BLaER1 treated with 17β-estradiol and CSF1 and Interleukin-3, amounts not matched to agents 10 nM and 100 nM (cell line): ENCODE data around the gene SRD5A1.

Experiments
- H3K27ac ChIP-seq, 11 experiments: shearing (Covaris generic); formaldehyde crosslinking; 2 replicates each; pipeline ENCODE4 v1.8.1; 2022
- H3K27me3 ChIP-seq, 11 experiments: shearing (Covaris generic); formaldehyde crosslinking; 2 replicates each; pipeline ENCODE4 v1.8.1; 2022
- H3K36me3 ChIP-seq, 11 experiments: shearing (Covaris generic); formaldehyde crosslinking; 2 replicates each; pipeline ENCODE4 v1.8.1; 2022
- H3K4me1 ChIP-seq, 10 experiments: shearing (Covaris generic); formaldehyde crosslinking; 2 replicates each; pipeline ENCODE4 v1.8.1; 2022
- H3K4me2 ChIP-seq, 11 experiments: shearing (Covaris generic); formaldehyde crosslinking; 2 replicates each; pipeline ENCODE4 v1.8.1; 2022
- H3K4me3 ChIP-seq, 10 experiments: shearing (Covaris generic); formaldehyde crosslinking; 2 replicates each; pipeline ENCODE4 v1.8.1; 2022
- H3K9ac ChIP-seq, 11 experiments: shearing (Covaris generic); formaldehyde crosslinking; 2 replicates each; pipeline ENCODE4 v1.8.1; 2022
- H3K9me3 ChIP-seq, 11 experiments: shearing (Covaris generic); formaldehyde crosslinking; replicated peaks in 1 of 11; 2 replicates each; pipeline ENCODE4 v1.8.1; 2022
- H4K20me1 ChIP-seq, 11 experiments: shearing (Covaris generic); formaldehyde crosslinking; 2 replicates each; pipeline ENCODE4 v1.8.1; 2022
- Cebpa-rat ChIP-seq, 11 experiments: shearing (Covaris generic); IDR thresholded peaks; 2 replicates each; pipeline ENCODE4 v1.8.1; 2022

Gene SRD5A1

GRCh38 chr5:6632888-6633468 lies at the start of gene SRD5A1, which contains the start of gene NSUN2:
SRD5A1 (plus strand) TSS chr5:6633440; CDS start chr5:6633577, 137 bp downstream.
NSUN2 (minus strand) TSS chr5:6633044; CDS start chr5:6632979, 65 bp downstream.
- Histone ChIP-seq H4K20me1 (peaks cover 42 to 79% (median 53%) of the 10 kb centered on the region in 11 experiments; a peak in 21 of 22 replicates), H3K27me3 (no peaks in the 10 kb centered on the region; a peak in 1 of 22 replicates), H3K27ac (peak within 1 kb of the TSS; percentile 92 to 100 (median 98)), H3K36me3 (peaks cover 36 to 47% (median 38%) of the 10 kb centered on the region in 11 experiments), H3K4me2 (peak within 1 kb of the TSS; percentile 85 to 96 (median 94)), H3K4me1 (peaks cover 19 to 32% (median 24%) of the 10 kb centered on the region in 10 experiments), H3K9me3 (no peaks in the 10 kb centered on the region), H3K4me3 (peak within 1 kb of the TSS; percentile 84 to 99 (median 96)), H3K9ac (peak within 1 kb of the TSS; percentile 90 to 99 (median 97))
- no peak for TF ChIP-seq Cebpa-rat (IDR thresholded peaks at IDR 0.05)

GRCh38 chr5:6584101-6584645 lies 49.1 kb upstream of the SRD5A1 start:
- Histone ChIP-seq H3K9ac (no peak overlapping the region), H3K27ac (no peak overlapping the region), H3K4me1 (no peaks in the 10 kb centered on the region), H3K4me2 (no peak overlapping the region), H4K20me1 (no peaks in the 10 kb centered on the region), H3K9me3 (peaks cover 0 to 19% (median 6%) of the 10 kb centered on the region in 11 experiments; a peak in 8 of 22 replicates), H3K4me3 (no peak overlapping the region), H3K36me3 (no peaks in the 10 kb centered on the region), H3K27me3 (peaks cover 14 to 33% (median 26%) of the 10 kb centered on the region in 11 experiments)
- TF ChIP-seq Cebpa-rat (IDR thresholded peaks at IDR 0.05), result no peak

- H3K9ac ChIP-seq, result no peak overlapping the region
- H3K27me3 ChIP-seq, result peaks cover 14 to 33% (median 26%) of the 10 kb centered on the region in 11 experiments
- H3K4me2 ChIP-seq, result no peak overlapping the region
Measured at GRCh38 chr5:6584727-6585126, 48.5 kb upstream of the SRD5A1 start.

GRCh38 chr5:6585168-6585567 lies 48.1 kb upstream of the SRD5A1 start:
- Histone ChIP-seq H3K36me3 (no peaks in the 10 kb centered on the region), H3K27ac (no peak overlapping the region), H3K4me2 (no peak overlapping the region), H3K27me3 (peaks cover 14 to 33% (median 26%) of the 10 kb centered on the region in 11 experiments), H3K9me3 (peaks cover 0 to 14% (median 4%) of the 10 kb centered on the region in 11 experiments; a peak in 7 of 22 replicates), H4K20me1 (no peaks in the 10 kb centered on the region), H3K9ac (no peak overlapping the region), H3K4me1 (no peaks in the 10 kb centered on the region), H3K4me3 (no peak overlapping the region)
- no peak for TF ChIP-seq Cebpa-rat (IDR thresholded peaks at IDR 0.05)

More at GRCh38 chr5:6584727-6585126, 48.5 kb upstream of the SRD5A1 start:
- H3K9me3 ChIP-seq, result peaks cover 0 to 14% (median 4%) of the 10 kb centered on the region in 11 experiments; a peak in 7 of 22 replicates
- H3K27ac ChIP-seq, result no peak overlapping the region
- H3K36me3 ChIP-seq, result no peaks in the 10 kb centered on the region
- no peak overlapping the region for H3K4me3 ChIP-seq
- H4K20me1 ChIP-seq, result no peaks in the 10 kb centered on the region
- H3K4me1 ChIP-seq, result no peaks in the 10 kb centered on the region
- TF ChIP-seq Cebpa-rat (IDR thresholded peaks at IDR 0.05), result no peak

GRCh38 chr5:6585939-6586646 lies 47.1 kb upstream of the SRD5A1 start:
- H3K27ac ChIP-seq, result no peak overlapping the region

GRCh38 chr5:6586647-6587042 lies 46.6 kb upstream of the SRD5A1 start:
- no peak for TF ChIP-seq Cebpa-rat (IDR thresholded peaks at IDR 0.05)
- Histone ChIP-seq H3K4me3 (no peak overlapping the region), H3K27ac (no peak overlapping the region), H4K20me1 (0 out of 22 replicates have a peak, but pooled peaks cover 0 to under 1% (median 0%) of the 10 kb centered on the region in 11 experiments), H3K36me3 (no peaks in the 10 kb centered on the region), H3K9me3 (peaks cover 0 to 14% (median 4%) of the 10 kb centered on the region in 11 experiments; a peak in 7 of 22 replicates), H3K4me1 (no peaks in the 10 kb centered on the region), H3K4me2 (no peak overlapping the region), H3K9ac (no peak overlapping the region), H3K27me3 (peaks cover 14 to 30% (median 26%) of the 10 kb centered on the region in 11 experiments)

More at GRCh38 chr5:6585939-6586646, 47.1 kb upstream of the SRD5A1 start:
- Histone ChIP-seq H3K9me3 (peaks cover 0 to 14% (median 4%) of the 10 kb centered on the region in 11 experiments; a peak in 7 of 22 replicates), H3K27me3 (peaks cover 14 to 33% (median 26%) of the 10 kb centered on the region in 11 experiments), H4K20me1 (no peaks in the 10 kb centered on the region), H3K36me3 (no peaks in the 10 kb centered on the region), H3K9ac (no peak overlapping the region), H3K4me3 (no peak overlapping the region), H3K4me2 (no peak overlapping the region), H3K4me1 (no peaks in the 10 kb centered on the region)
- TF ChIP-seq Cebpa-rat (IDR thresholded peaks at IDR 0.05), result no peak

- Histone ChIP-seq H3K27ac (no peak overlapping the region), H3K27me3 (peaks cover 14 to 25% (median 22%) of the 10 kb centered on the region in 11 experiments), H3K4me3 (no peak overlapping the region), H3K36me3 (no peaks in the 10 kb centered on the region), H3K9ac (no peak overlapping the region), H3K4me2 (no peak overlapping the region), H3K9me3 (peaks cover 0 to 14% (median 4%) of the 10 kb centered on the region in 11 experiments; a peak in 7 of 22 replicates), H3K4me1 (no peaks in the 10 kb centered on the region), H4K20me1 (peaks cover 0 to 5% (median 0%) of the 10 kb centered on the region in 11 experiments; a peak in 2 of 22 replicates)
- TF ChIP-seq Cebpa-rat (IDR thresholded peaks at IDR 0.05), result no peak
Measured at GRCh38 chr5:6587171-6587570, 46.1 kb upstream of the SRD5A1 start.

- Histone ChIP-seq H3K27ac (no peak overlapping the region), H3K36me3 (peaks cover 0 to 9% (median 3%) of the 10 kb centered on the region in 11 experiments; a peak in 11 of 22 replicates), H4K20me1 (peaks cover 0 to 8% (median 0%) of the 10 kb centered on the region in 11 experiments; a peak in 5 of 22 replicates), H3K9me3 (no peaks in the 10 kb centered on the region), H3K4me3 (no peak overlapping the region), H3K9ac (no peak overlapping the region), H3K27me3 (no peaks in the 10 kb centered on the region), H3K4me1 (peaks cover 0 to 8% (median 0%) of the 10 kb centered on the region in 10 experiments; a peak in 3 of 20 replicates), H3K4me2 (no peak overlapping the region)
- TF ChIP-seq Cebpa-rat (IDR thresholded peaks at IDR 0.05), result no peak
Measured at GRCh38 chr5:6590581-6590980, 42.7 kb upstream of the SRD5A1 start.
